Lower leg skin (tissue), 3 donors: ENCODE data around the gene PNPO.

Experiments used
- CTCF ChIP-seq, 3 donors: fragments of 450-650 bp; IDR thresholded peaks; one replicate each; pipeline ENCODE4 v1.5.1; 2016; ENCODE audit warnings: antibody characterized with exemption in 3 of 3, mild to moderate bottlenecking in 3 of 3, moderate library complexity in 2 of 3
- POLR2A ChIP-seq, 2 donors: fragments of 450-650 bp; IDR thresholded peaks; one replicate each; pipeline ENCODE4 v1.6.1; 2016 to 2017; ENCODE audit warnings: antibody characterized with exemption in 2 of 2, mild to moderate bottlenecking in 1 of 2, moderate library complexity in 1 of 2

- no peak for TF ChIP-seq CTCF (IDR thresholded peaks at IDR 0.05)
- no peak for TF ChIP-seq POLR2A (IDR thresholded peaks at IDR 0.05)
Measured at GRCh38 chr17:47942568-47942967, 1.2 kb downstream of the PNPO start.
